ENCODE measurements around the gene AVEN. TPM values are rescaled to one million over a fixed set of nuclear protein-coding genes. Genes with fewer than 3 reads are reported as not detected.

The AVEN gene
- polyA plus RNA-seq, 1 experiment: 22.2 TPM

GRCh38 chr15:33960549-33960935 lies 78.5 kb downstream of the AVEN start:
- no peak for TF ChIP-seq CTCF (IDR thresholded peaks at IDR 0.05; ENCODE audit: low read depth, low read length)
- ChIA-PET POLR2A (no interaction called here), CTCF (interaction anchor here (1.3 kb wide), 1 partner anchor 224 kb away, joined by 9 read pairs; no protein-coding TSS in a partner anchor)
- H3K4me3 ChIP-seq (ENCODE audit: low read depth, low read length): no peak overlapping the region
- no peak overlapping the region for H3K27ac ChIP-seq (ENCODE audit: low read depth, low read length)
- H3K27me3 ChIP-seq (ENCODE audit: control insufficient read depth, insufficient read depth, low read length): no peaks in the 10 kb centered on the region
- H3K9me3 ChIP-seq (ENCODE audit: control insufficient read depth, insufficient read depth, low read length): no peaks in the 10 kb centered on the region
- DNase-seq (ENCODE audit: low read depth, low spot score): no peak

- ChIA-PET CTCF (interaction anchor here (1.3 kb wide), 1 partner anchor 223 kb away, joined by 9 read pairs; no protein-coding TSS in a partner anchor), POLR2A (no interaction called here)
- H3K4me3 ChIP-seq (ENCODE audit: low read depth, low read length): no peak overlapping the region
Observed at GRCh38 chr15:33959844-33960548, 79.0 kb downstream of the AVEN start.

GRCh38 chr15:33956397-33956796 lies 82.6 kb downstream of the AVEN start:
- ChIA-PET CTCF (interaction anchor here (0.8 kb wide), 1 partner anchor 219 kb away, joined by 5 read pairs; no protein-coding TSS in a partner anchor), POLR2A (no interaction called here)
- Histone ChIP-seq H3K4me3 (ENCODE audit: low read depth, low read length) (no peak overlapping the region), H3K27me3 (ENCODE audit: control insufficient read depth, insufficient read depth, low read length) (no peaks in the 10 kb centered on the region), H3K27ac (ENCODE audit: low read depth, low read length) (no peak overlapping the region), H3K9me3 (ENCODE audit: control insufficient read depth, insufficient read depth, low read length) (no peaks in the 10 kb centered on the region)
- TF ChIP-seq CTCF (IDR thresholded peaks at IDR 0.05; ENCODE audit: low read depth, low read length): no peak
- DNase-seq (ENCODE audit: low read depth, low spot score): no peak

More at GRCh38 chr15:33959844-33960548, 79.0 kb downstream of the AVEN start:
- Histone ChIP-seq H3K27ac (ENCODE audit: low read depth, low read length) (no peak overlapping the region), H3K9me3 (ENCODE audit: control insufficient read depth, insufficient read depth, low read length) (no peaks in the 10 kb centered on the region), H3K27me3 (ENCODE audit: control insufficient read depth, insufficient read depth, low read length) (no peaks in the 10 kb centered on the region)
- DNase-seq (ENCODE audit: low read depth, low spot score): no peak
- no peak for TF ChIP-seq CTCF (IDR thresholded peaks at IDR 0.05; ENCODE audit: low read depth, low read length)

GRCh38 chr15:33955945-33956344 lies 83.1 kb downstream of the AVEN start:
- Histone ChIP-seq H3K9me3 (ENCODE audit: control insufficient read depth, insufficient read depth, low read length) (no peaks in the 10 kb centered on the region), H3K27ac (ENCODE audit: low read depth, low read length) (no peak overlapping the region), H3K27me3 (ENCODE audit: control insufficient read depth, insufficient read depth, low read length) (no peaks in the 10 kb centered on the region), H3K4me3 (ENCODE audit: low read depth, low read length) (no peak overlapping the region)
- DNase-seq (ENCODE audit: low read depth, low spot score): no peak
- ChIA-PET POLR2A (no interaction called here), CTCF (no interaction called here)
- no peak for TF ChIP-seq CTCF (IDR thresholded peaks at IDR 0.05; ENCODE audit: low read depth, low read length)

GRCh38 chr15:33946152-33946551 lies 92.9 kb downstream of the AVEN start:
- no peak overlapping the region for H3K27ac ChIP-seq (ENCODE audit: low read depth, low read length)
- H3K4me3 ChIP-seq (ENCODE audit: low read depth, low read length): no peak overlapping the region
- H3K27me3 ChIP-seq (ENCODE audit: control insufficient read depth, insufficient read depth, low read length): no peaks in the 10 kb centered on the region
- ChIA-PET POLR2A (no interaction called here), CTCF (interaction anchor here (1.6 kb wide), 1 partner anchor 18 kb away, joined by 3 read pairs; no protein-coding TSS in a partner anchor)
- H3K9me3 ChIP-seq (ENCODE audit: control insufficient read depth, insufficient read depth, low read length): no peaks in the 10 kb centered on the region
- no peak for TF ChIP-seq CTCF (IDR thresholded peaks at IDR 0.05; ENCODE audit: low read depth, low read length)
- DNase-seq (ENCODE audit: low read depth, low spot score): no peak
